Astrocyte (in vitro differentiated cells and primary cell): ENCODE results near the gene CEACAM18. TPM values are rescaled to one million over a fixed set of nuclear protein-coding genes. Genes with fewer than 3 reads are reported as not detected.

Experiments
- DNase-seq: peaks from one replicate; pipeline ENCODE4 v3.0.0-alpha.2; 2010; ENCODE audit warnings: low read depth
- FAIRE-seq: peaks from 2 replicates; lab custom pipeline; 2011; peaks lifted over from hg19 to GRCh38; lab: Jason Lieb, UNC
- H2AFZ ChIP-seq: 2 replicates; pipeline ENCODE4 v1.6.0; 2012; ENCODE audit warnings: low read depth, low read length, inconsistent platforms
- H3K27ac ChIP-seq: 2 replicates; pipeline ENCODE4 v1.5.1; 2011; ENCODE audit warnings: low read depth, low read length, inconsistent platforms
- H3K27me3 ChIP-seq: 2 replicates; pipeline ENCODE4 v1.6.0; 2011; ENCODE audit warnings: low read length, inconsistent platforms; ENCODE audit not compliant: insufficient read depth
- H3K36me3 ChIP-seq: 2 replicates; pipeline ENCODE4 v1.5.1; 2011; ENCODE audit warnings: low read length, inconsistent platforms; ENCODE audit not compliant: insufficient read depth
- H3K4me1 ChIP-seq: 2 replicates; pipeline ENCODE4 v1.5.1; 2011; ENCODE audit warnings: low read length, inconsistent platforms; ENCODE audit not compliant: insufficient read depth
- H3K4me2 ChIP-seq: 2 replicates; pipeline ENCODE4 v1.6.0; 2012; ENCODE audit warnings: low read length, inconsistent platforms
- H3K4me3 ChIP-seq: 2 replicates; pipeline ENCODE4 v1.5.1; 2011; ENCODE audit warnings: low read depth, mild to moderate bottlenecking, low read length, inconsistent platforms; ENCODE audit not compliant: insufficient read depth
- H3K79me2 ChIP-seq: 2 replicates; pipeline ENCODE4 v1.6.0; 2012; ENCODE audit warnings: mild to moderate bottlenecking, low read length, inconsistent platforms; ENCODE audit not compliant: insufficient read depth
- H3K9ac ChIP-seq: 2 replicates; pipeline ENCODE4 v1.6.0; 2012; ENCODE audit warnings: mild to moderate bottlenecking, low read length, inconsistent platforms
- H3K9me3 ChIP-seq: 2 replicates; pipeline ENCODE4 v1.5.1; 2012; ENCODE audit warnings: low read depth, mild to moderate bottlenecking, low read length, inconsistent platforms; ENCODE audit not compliant: insufficient read depth
- H4K20me1 ChIP-seq: 2 replicates; pipeline ENCODE4 v1.6.0; 2012; ENCODE audit warnings: low read length, inconsistent platforms; ENCODE audit not compliant: insufficient read depth
- H3K27ac Mint-ChIP-seq: one replicate; pipeline ENCODE4 v1.8.0; 2021; ENCODE audit warnings: mild to moderate bottlenecking, mixed read lengths; ENCODE audit not compliant: unreplicated experiment
- H3K27me3 Mint-ChIP-seq: one replicate; pipeline ENCODE4 v1.8.0; 2021; ENCODE audit warnings: low read depth, mixed read lengths; ENCODE audit not compliant: unreplicated experiment
- H3K36me3 Mint-ChIP-seq: one replicate; pipeline ENCODE4 v1.8.0; 2021; ENCODE audit warnings: low read depth, mixed read lengths; ENCODE audit not compliant: unreplicated experiment
- H3K4me1 Mint-ChIP-seq: one replicate; pipeline ENCODE4 v1.8.0; 2021; ENCODE audit warnings: low read depth, mixed read lengths; ENCODE audit not compliant: unreplicated experiment
- H3K4me3 Mint-ChIP-seq: one replicate; pipeline ENCODE4 v1.8.0; 2021; ENCODE audit warnings: mild to moderate bottlenecking, moderate library complexity, mixed read lengths; ENCODE audit not compliant: unreplicated experiment
- H3K9me3 Mint-ChIP-seq: one replicate; pipeline ENCODE4 v1.8.0; 2021; ENCODE audit warnings: mild to moderate bottlenecking, mixed read lengths; ENCODE audit not compliant: unreplicated experiment
- EZH2 ChIP-seq: IDR thresholded peaks from 2 replicates; pipeline ENCODE4 v1.6.1; 2012; ENCODE audit warnings: mild to moderate bottlenecking, low read length, inconsistent platforms; ENCODE audit not compliant: insufficient read depth
- total RNA-seq: library from RNA; stranded (reverse); gene quantifications from 2 replicates; pipeline ENCODE4 v1.2.1, GENCODE V29; 2021
- TF ChIP-seq, protein P1 (sequence below): IDR thresholded peaks from 2 replicates; pipeline ENCODE4 v1.5.1; 2011; ENCODE audit warnings: low read depth, mild to moderate bottlenecking, inconsistent platforms, low read length, moderate library complexity; ENCODE audit not compliant: insufficient read depth

CEACAM18 gene
- total RNA-seq, 1 donor from 2014 or later: not detected

DNA sequence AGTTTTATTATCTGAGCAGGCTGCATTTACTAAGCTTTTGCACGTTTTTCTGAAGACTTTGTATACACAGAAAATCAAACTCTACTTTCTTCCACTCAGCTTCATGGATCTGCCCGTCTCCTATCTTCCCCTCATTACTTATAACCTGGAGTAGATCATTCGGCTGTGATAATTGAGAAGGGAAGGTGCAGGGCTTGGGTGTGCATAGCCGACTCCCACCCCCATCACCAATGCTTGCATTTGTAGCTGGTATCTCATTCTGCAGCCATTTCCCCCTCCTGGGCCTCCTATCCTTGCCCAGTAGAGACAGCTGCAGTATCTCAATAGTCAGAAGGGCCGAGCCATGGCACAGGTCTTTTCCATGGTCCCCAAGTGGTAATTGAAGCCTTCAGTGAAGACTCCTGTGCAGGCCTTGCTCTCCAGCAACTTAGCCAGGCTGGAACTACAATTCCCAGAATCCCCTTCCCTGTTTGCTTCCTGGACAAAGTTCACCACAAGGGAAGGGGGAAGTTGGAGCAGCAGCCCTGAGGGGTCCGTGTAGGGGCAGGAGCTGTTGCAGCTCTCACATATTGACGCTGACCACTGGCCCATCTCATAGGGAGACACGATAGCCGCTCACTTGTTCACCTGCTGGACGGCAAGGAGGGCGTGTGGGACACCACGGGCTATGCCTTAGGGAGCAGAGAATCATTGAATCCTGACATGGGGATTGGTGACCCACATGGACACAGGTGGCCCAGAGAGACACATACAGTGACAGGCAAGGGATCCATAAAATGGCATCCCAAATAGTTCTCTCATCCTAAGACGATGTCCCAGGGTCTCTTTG, 18.0 kb upstream of the CEACAM18 start:
- H3K27ac Mint-ChIP-seq: no peak overlapping the region

DNA sequence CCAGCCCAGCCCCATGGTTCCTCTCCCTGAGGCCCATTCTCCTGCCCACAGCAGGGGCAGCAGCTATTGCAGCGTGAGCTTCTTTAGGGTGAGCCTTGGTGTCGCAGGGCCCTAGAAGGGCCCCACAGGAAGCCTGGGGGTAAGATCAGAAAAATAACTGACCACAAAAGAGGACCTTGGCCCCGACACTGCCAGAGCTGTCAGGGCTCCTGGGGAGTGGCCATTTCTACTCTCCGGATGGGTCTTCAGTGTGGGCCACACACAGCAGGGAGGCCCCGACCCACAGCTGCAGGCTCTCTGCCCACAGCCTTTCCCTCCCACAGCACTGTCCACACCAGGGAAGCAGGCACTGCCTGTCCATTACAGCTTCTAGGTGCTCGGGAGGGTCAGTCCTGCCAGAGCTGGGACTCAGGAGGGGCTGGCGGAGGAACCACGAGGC, 16.6 kb upstream of the CEACAM18 start:
- no peak overlapping the region for H3K27ac ChIP-seq
- H3K9me3 Mint-ChIP-seq: no peaks in the 10 kb centered on the region
- TF ChIP-seq EZH2: no peak
- TF ChIP-seq, protein P1, sequence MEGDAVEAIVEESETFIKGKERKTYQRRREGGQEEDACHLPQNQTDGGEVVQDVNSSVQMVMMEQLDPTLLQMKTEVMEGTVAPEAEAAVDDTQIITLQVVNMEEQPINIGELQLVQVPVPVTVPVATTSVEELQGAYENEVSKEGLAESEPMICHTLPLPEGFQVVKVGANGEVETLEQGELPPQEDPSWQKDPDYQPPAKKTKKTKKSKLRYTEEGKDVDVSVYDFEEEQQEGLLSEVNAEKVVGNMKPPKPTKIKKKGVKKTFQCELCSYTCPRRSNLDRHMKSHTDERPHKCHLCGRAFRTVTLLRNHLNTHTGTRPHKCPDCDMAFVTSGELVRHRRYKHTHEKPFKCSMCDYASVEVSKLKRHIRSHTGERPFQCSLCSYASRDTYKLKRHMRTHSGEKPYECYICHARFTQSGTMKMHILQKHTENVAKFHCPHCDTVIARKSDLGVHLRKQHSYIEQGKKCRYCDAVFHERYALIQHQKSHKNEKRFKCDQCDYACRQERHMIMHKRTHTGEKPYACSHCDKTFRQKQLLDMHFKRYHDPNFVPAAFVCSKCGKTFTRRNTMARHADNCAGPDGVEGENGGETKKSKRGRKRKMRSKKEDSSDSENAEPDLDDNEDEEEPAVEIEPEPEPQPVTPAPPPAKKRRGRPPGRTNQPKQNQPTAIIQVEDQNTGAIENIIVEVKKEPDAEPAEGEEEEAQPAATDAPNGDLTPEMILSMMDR: no peak
- no peak overlapping the region for H3K27ac Mint-ChIP-seq
- DNase-seq (no peak), FAIRE-seq (no peak)
- no peaks in the 10 kb centered on the region for H3K36me3 ChIP-seq
- no peak overlapping the region for H2AFZ ChIP-seq
- no peaks in the 10 kb centered on the region for H3K4me1 ChIP-seq
- no peaks in the 10 kb centered on the region for H3K27me3 ChIP-seq
- H3K4me2 ChIP-seq: no peak overlapping the region
- H3K27me3 Mint-ChIP-seq: peaks cover 43% of the 10 kb centered on the region
- no peak overlapping the region for H3K4me3 ChIP-seq
- no peaks in the 10 kb centered on the region for H3K4me1 Mint-ChIP-seq
- no peaks in the 10 kb centered on the region for H3K79me2 ChIP-seq
- no peak overlapping the region for H3K9ac ChIP-seq
- peaks cover 4% of the 10 kb centered on the region for H3K9me3 ChIP-seq
- no peaks in the 10 kb centered on the region for H4K20me1 ChIP-seq
- no peaks in the 10 kb centered on the region for H3K36me3 Mint-ChIP-seq
- no peak overlapping the region for H3K4me3 Mint-ChIP-seq

More for the DNA sequence above, 18.0 kb upstream of the CEACAM18 start:
- Mint-ChIP-seq H3K36me3 (no peaks in the 10 kb centered on the region), H3K4me1 (no peaks in the 10 kb centered on the region), H3K4me3 (no peak overlapping the region), H3K9me3 (no peaks in the 10 kb centered on the region), H3K27me3 (peaks cover 40% of the 10 kb centered on the region)
- no peaks in the 10 kb centered on the region for H3K36me3 ChIP-seq
- H3K79me2 ChIP-seq: no peaks in the 10 kb centered on the region
- FAIRE-seq: no peak
- no peaks in the 10 kb centered on the region for H3K27me3 ChIP-seq
- H3K4me2 ChIP-seq: no peak overlapping the region
- H4K20me1 ChIP-seq: no peaks in the 10 kb centered on the region
- no peak for TF ChIP-seq EZH2
- TF ChIP-seq, protein P1: no peak
- no peak overlapping the region for H2AFZ ChIP-seq
- DNase-seq: no peak
- H3K9me3 ChIP-seq: peaks cover 4% of the 10 kb centered on the region
- no peaks in the 10 kb centered on the region for H3K4me1 ChIP-seq
- no peak overlapping the region for H3K4me3 ChIP-seq
- H3K9ac ChIP-seq: no peak overlapping the region
- H3K27ac ChIP-seq: no peak overlapping the region

GRCh38 chr19:51462276-51462675, 16.1 kb upstream of the CEACAM18 start:
- Histone ChIP-seq H3K4me2 (no peak overlapping the region), H3K27ac (no peak overlapping the region), H3K4me1 (no peaks in the 10 kb centered on the region), H3K36me3 (no peaks in the 10 kb centered on the region), H3K9me3 (peaks cover 3% of the 10 kb centered on the region), H3K4me3 (no peak overlapping the region), H4K20me1 (no peaks in the 10 kb centered on the region), H3K79me2 (no peaks in the 10 kb centered on the region), H2AFZ (no peak overlapping the region), H3K9ac (no peak overlapping the region), H3K27me3 (no peaks in the 10 kb centered on the region)
- DNase-seq: no peak
- H3K4me3 Mint-ChIP-seq: no peak overlapping the region
- H3K4me1 Mint-ChIP-seq: no peaks in the 10 kb centered on the region
- H3K27me3 Mint-ChIP-seq: peaks cover 48% of the 10 kb centered on the region
- H3K36me3 Mint-ChIP-seq: no peaks in the 10 kb centered on the region
- H3K9me3 Mint-ChIP-seq: no peaks in the 10 kb centered on the region
- H3K27ac Mint-ChIP-seq: no peak overlapping the region
- TF ChIP-seq EZH2: no peak
- TF ChIP-seq, protein P1: no peak
- no peak for FAIRE-seq
